ACHN (cell line): Measurements from ENCODE around the gene PABPN1L.

Experiments used
- DNase-seq: peaks from one replicate; pipeline ENCODE4 v3.0.0-alpha.2; 2015
- in situ Hi-C: cut with HindIII; loops from 2 replicates; pipeline ENCODE4 v1.10.0; 2017; ENCODE audit warnings: low sequenced_read_pairs, low pct_ligation_motif_present, low pct_unique_long_range_greater_than_20kb

PABPN1L gene

GRCh38 chr16:88859381-88860091 is 6.9 kb downstream of the PABPN1L start:
- no peak for DNase-seq
- in situ Hi-C loops = loop anchor here (25.0 kb wide), 1 partner anchor 97 kb away; no protein-coding TSS in a partner anchor

GRCh38 chr16:88857728-88858339 is 8.6 kb downstream of the PABPN1L start:
- peak; percentile 91 for DNase-seq
- in situ Hi-C loops = loop anchor here (25.0 kb wide), 1 partner anchor 96 kb away; no protein-coding TSS in a partner anchor

- DNase-seq = peak; percentile 97
- in situ Hi-C loops = loop anchor here (25.0 kb wide), 1 partner anchor 95 kb away; no protein-coding TSS in a partner anchor
Observed at GRCh38 chr16:88856828-88857727, 9.4 kb downstream of the PABPN1L start, which contains the start of the genes GALNS and TRAPPC2L. Gene GALNS (minus strand): TSS chr16:88856947. CDS start chr16:88856877, 70 bp downstream. Gene TRAPPC2L (plus strand): TSS chr16:88857127. CDS start chr16:88857151, 24 bp downstream.

GRCh38 chr16:88856122-88856827 is 10.2 kb downstream of the PABPN1L start:
- in situ Hi-C loops = loop anchor here (25.0 kb wide), 1 partner anchor 94 kb away; no protein-coding TSS in a partner anchor
- DNase-seq = peak; percentile 14

- in situ Hi-C loops = loop anchor here (25.0 kb wide), 1 partner anchor 93 kb away; no protein-coding TSS in a partner anchor
Observed at GRCh38 chr16:88855736-88856121, 10.7 kb downstream of the PABPN1L start.

GRCh38 chr16:88855176-88855575 is 11.3 kb downstream of the PABPN1L start:
- in situ Hi-C loops = loop anchor here (25.0 kb wide), 1 partner anchor 93 kb away; no protein-coding TSS in a partner anchor
- DNase-seq = no peak

More at GRCh38 chr16:88855736-88856121, 10.7 kb downstream of the PABPN1L start:
- no peak for DNase-seq

- DNase-seq = no peak
- in situ Hi-C loops = loop anchor here (25.0 kb wide), 1 partner anchor 92 kb away; no protein-coding TSS in a partner anchor
Observed at GRCh38 chr16:88854306-88855111, 12.0 kb downstream of the PABPN1L start.

- DNase-seq = no peak
- in situ Hi-C loops = loop anchor here (25.0 kb wide), 1 partner anchor 91 kb away; no protein-coding TSS in a partner anchor
Observed at GRCh38 chr16:88853325-88853941, 13.0 kb downstream of the PABPN1L start.

GRCh38 chr16:88851616-88852015 is 14.8 kb downstream of the PABPN1L start:
- no peak for DNase-seq

GRCh38 chr16:88850531-88851199 is 15.8 kb downstream of the PABPN1L start:
- in situ Hi-C loops = loop anchor here (25.0 kb wide), 1 partner anchor 88 kb away; no protein-coding TSS in a partner anchor
- no peak for DNase-seq

More at GRCh38 chr16:88851616-88852015, 14.8 kb downstream of the PABPN1L start:
- in situ Hi-C loops = loop anchor here (25.0 kb wide), 1 partner anchor 89 kb away; no protein-coding TSS in a partner anchor

GRCh38 chr16:88848557-88848956 is 17.9 kb downstream of the PABPN1L start:
- no peak for DNase-seq
- in situ Hi-C loops = no loop called here

GRCh38 chr16:88847654-88848053 is 18.8 kb downstream of the PABPN1L start:
- in situ Hi-C loops = no loop called here
- no peak for DNase-seq

- no peak for DNase-seq
- in situ Hi-C loops = no loop called here
Observed at GRCh38 chr16:88846088-88846487, 20.4 kb downstream of the PABPN1L start.

- in situ Hi-C loops = no loop called here
- no peak for DNase-seq
Observed at GRCh38 chr16:88844419-88845036, 21.9 kb downstream of the PABPN1L start.

- no peak for DNase-seq
- in situ Hi-C loops = no loop called here
Observed at GRCh38 chr16:88843256-88843655, 23.2 kb downstream of the PABPN1L start.

- in situ Hi-C loops = no loop called here
- no peak for DNase-seq
Observed at GRCh38 chr16:88842806-88843205, 23.7 kb downstream of the PABPN1L start.
